Measurements from ENCODE around the gene KLK12.
A peak's percentile ranks its signal among the peaks of the same experiment; 100 is the strongest.

Gene KLK12

DNA sequence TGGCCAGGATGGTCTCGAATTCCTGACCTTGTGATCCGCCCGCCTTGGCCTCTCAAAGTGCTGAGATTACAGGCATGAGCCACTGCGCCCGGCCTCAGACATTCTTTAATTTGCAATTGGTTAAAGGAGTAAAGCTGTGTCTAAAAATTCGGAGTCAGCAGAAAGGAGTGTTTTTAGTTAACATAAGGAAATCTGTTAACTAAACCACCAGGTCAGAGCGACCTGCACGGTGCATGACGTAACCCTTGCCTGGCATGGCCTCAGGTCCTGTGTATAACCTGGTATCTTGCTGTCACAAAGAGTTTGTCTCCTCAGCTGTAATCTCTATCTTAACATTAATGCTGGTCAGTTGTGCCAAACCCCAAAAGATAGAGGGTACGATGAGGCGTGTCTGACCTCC, 9.5 kb upstream of the KLK12 start:
- DNase-seq: no peak

DNA sequence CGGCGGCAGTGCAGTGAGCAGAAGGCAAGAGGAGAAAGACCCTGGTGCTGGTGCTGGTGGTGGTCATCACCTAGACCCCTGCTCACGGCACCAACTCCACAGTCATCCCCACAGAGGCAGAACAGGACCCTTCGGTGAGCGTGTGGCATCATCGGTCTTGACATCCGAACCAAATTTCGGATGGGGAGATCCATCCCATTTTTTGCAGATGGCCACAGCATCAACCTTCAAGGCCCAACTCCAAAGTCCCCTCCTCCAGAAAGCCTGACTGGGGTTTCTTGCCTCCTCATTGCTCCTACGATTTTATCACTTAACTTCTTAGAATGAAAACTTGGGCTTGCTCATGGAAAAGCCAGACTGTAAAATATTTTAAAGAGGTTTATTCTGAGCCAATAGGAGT, 8.7 kb upstream of the KLK12 start:
- DNase-seq: no peak

GRCh38 chr19:51040151-51040550, 5.3 kb upstream of the KLK12 start:
- DNase-seq: no peak

- DNase-seq: no peak
Measured at GRCh38 chr19:51036519-51036918, 1.7 kb upstream of the KLK12 start.

- DNase-seq: no peak
Measured at GRCh38 chr19:51031880-51032225, 2.9 kb downstream of the KLK12 start.

- no peak for DNase-seq
Measured at GRCh38 chr19:51031220-51031879, 3.5 kb downstream of the KLK12 start.

DNA sequence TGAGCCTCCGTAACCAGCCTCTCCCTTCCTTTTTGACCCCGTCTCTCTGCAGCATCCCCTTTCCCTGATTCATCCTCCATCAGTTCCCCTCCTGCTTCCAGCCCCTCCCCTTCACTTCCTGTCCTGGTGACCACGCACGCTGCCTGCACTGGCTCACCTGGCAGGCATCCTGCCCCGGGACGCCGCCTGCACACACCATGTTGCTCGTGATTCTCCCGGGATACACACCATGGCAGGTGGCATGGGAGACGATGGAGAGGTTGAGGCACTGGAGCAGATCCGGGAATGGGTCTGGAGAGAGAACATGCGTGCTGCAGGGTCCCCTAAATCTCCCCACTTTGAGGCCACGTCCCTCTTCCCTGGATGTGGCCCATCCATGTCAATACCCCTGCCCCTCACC, 4.2 kb downstream of the KLK12 start:
- no peak for DNase-seq

GRCh38 chr19:51029718-51030117, 5.1 kb downstream of the KLK12 start:
- DNase-seq: no peak

DNA sequence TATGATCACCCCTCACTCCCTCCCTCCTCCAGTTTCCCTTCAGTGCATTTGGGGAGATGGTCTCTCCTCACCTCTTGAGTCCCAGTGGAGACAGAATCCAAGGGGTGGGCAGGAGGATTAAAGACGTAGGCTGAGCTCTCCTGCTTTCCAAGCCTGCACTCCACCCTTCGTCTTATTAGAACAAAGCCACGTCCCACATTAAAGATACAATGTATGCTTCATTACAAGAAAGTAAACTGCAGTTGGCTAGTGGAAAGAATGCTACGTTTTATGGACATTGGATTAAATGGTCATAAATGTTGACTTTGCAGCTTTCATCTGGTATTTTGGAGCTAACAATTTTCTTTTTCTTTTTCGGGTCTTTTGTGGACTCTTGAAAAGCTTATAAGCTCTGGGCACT, 6.9 kb downstream of the KLK12 start:
- DNase-seq: no peak

DNA sequence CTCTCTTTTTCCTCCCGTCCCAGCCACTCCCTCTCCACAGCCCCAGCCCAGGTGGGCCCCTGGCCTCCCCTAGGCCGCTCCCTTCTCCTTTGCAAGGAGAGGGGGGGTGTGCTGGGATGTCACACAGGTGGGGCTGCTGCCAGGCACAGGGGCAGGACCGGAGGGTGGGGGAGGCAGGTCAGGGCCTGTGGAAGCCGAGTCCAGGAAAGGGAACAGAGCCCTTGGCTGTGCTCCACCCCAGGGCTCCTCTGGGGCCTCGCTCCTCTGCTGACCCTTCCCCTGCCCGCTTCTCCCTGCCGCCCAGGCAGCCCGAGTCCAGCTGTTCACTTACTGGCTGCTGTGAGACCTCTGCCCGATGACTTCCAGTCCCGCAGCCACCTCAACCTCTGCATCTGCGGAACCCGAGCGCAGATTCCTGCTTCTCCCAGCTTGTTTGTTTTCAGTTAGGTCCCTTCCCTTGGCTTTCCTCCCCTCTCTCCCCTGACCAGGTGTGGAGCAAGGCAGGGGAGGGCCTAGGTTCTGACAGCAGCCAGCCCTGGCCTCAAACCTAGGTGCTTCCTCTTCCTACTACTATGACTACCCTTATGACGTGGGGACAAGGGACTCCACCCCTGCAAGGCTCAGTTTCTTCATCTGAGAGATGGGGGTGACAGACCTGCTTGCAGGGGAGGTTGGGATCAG, 7.5 kb downstream of the KLK12 start:
- no peak for DNase-seq

DNA sequence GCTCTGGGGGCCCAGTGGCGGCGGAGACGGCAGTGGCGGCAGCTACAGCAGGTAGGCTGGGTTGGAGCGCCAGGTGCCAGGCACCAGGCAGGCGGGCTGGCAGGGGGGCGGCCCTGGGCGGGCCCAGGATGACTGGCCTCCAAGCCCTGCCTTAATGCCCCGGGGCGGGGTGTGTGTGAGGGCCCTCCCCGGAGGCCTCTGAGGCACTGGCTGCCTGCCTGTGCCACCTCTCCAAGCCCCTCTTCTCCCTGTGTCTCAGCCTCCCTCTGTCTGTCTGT, 8.3 kb downstream of the KLK12 start, which contains the start of gene KLK11:
KLK11 (minus strand) TSS at position 63 of the 278 bp plus-strand sequence. CDS start 985 bp downstream, outside the sequence.
- DNase-seq: no peak

GRCh38 chr19:51025809-51026553, 8.8 kb downstream of the KLK12 start:
- no peak for DNase-seq

DNA sequence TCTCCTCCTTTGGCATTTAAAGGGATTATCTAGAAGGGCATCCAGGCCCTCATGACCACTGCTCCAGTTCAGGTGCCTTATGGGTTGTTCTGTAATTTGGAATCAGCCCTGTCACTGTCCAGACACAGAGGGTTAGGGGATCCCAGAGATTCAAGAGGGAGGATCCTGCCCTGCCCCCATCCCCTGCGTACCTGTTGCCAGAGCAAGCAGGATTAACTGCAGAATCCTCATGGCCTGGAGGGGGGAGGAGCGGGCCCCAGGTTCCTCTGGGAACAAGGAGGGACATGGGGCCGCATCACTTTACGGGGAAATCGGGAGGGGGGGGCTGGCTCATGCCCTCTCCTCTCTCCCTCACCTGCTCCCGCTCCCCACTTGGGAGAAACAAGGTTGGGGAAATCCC, 9.4 kb downstream of the KLK12 start:
- no peak for DNase-seq

DNA sequence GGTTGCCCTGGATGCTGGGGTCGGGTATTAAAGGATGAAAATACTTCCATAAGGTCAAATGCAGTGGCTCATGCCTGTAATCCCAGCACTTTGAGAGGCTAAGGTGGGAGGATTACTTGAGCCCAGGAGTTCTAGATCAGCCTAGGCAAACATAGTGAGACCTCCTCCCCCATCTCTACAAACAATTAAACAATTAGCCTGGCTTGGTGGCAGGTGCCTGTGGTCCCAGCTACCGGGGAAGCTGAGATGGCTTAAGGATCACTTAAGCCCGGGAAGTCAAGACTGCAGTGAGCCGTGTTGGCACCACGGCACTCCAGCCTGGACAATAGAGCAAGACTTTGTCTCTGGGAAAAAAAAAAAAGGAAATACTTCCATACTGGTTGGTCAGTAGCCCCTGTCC, 9.9 kb downstream of the KLK12 start:
- DNase-seq: no peak

DNA sequence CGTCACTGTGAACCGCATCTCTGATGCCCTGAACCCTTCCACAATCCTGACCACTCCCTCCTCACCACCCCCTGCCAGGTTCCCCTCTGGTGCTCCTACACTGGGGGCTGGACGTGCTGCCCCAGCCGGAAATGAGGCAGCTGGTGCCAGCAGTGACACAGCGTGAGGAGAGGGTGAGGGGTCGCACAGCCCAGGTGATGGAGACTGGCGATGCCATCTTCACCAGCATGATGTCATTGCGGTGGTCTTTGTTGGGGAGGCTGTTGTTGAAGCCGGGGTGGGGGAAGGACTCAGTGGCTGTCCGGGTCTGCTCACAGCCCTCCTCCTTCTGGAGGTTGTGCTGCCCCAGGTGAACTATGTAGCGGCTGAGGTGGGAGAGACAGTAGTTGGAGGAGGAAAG, 10.9 kb downstream of the KLK12 start:
- no peak for DNase-seq

DNA sequence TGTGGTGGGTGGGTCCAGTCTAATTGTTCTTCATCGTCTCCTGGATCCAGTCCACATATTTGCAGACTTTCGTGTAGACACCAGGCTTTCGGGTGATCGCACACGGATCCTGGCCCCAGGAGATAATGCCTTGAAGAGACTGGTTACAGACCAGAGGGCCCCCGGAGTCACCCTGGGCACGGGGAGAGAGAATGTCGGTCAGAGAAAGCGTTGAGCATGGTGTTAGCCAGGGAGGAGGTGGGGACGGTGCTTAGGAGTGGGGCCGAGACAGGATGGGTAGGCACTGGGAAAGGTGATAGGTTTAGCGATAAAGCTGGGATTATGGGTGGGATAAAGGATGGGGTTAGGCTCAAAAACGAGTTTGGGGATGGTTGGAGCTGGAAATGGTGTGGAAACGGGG, 12.3 kb downstream of the KLK12 start:
- no peak for DNase-seq

DNA sequence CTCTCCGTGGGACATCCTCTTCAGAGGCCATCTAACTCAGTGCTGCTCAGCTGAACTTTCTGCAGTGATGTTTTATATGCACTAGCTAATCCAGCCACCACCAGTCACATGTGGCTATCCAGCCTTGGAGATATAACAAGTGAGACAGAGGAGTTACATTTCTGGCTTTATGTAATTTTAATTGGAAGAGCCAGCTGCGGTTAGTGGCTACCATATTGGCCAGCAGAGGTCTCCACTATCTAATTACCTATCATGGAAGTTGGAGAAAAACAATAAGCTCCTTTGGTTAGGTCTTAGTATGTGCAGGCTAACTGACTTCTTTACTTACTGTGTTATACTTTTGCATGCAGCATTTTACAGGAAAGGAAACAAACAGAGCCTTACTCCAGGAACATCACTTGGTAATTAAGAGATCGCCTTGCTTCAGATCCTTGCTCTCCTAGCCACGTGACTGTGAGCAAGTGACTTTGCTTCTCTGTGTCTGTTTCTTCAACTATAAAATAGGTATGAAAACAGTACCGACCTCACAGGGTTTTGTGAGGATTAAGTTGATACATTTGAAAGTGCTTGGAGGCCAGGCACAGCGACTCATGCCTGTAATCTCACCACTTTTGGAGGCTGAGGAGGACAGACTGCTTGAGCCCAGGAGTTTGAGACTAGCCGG, 13.7 kb downstream of the KLK12 start:
- DNase-seq: peak; percentile 24

- DNase-seq: no peak
Measured at GRCh38 chr19:51019544-51019925, 15.3 kb downstream of the KLK12 start, which contains the start of gene KLK10. TSS of gene KLK10 (minus strand) at chr19:51019709. CDS start at chr19:51019130, 579 bp downstream.

- DNase-seq: no peak
Measured at GRCh38 chr19:51018745-51019543, 15.9 kb downstream of the KLK12 start.

GRCh38 chr19:51016798-51017683, 17.8 kb downstream of the KLK12 start:
- DNase-seq: peak; percentile 10

DNA sequence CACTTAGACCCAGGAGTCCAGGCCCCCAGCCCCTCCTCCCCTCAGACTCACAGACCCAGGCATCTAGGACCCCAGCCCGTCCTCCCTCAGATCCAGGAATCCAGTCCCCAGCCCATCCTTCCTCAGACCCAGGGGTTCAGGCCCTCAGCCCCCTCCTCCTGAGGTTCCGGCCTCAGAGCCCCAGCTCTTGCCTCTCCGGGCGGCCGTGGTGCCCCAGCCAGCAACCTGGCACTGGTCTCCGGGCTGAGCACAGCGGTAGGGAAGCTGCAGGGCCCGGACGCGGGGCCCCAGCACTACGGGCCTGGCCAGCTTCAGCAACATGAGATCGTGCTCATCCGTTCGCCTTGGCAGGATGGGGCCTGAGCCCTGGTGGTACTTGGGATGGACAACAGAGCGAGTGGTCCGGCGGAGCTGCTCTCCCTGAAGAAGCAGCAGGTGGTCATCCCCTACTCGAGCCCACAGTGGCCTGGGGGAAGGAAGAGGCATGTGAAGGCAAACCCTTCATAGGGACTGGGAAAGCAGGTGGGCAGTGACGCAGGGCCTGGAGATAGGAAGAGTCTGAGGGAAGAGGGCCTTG, 19.0 kb downstream of the KLK12 start:
- DNase-seq: no peak

DNA sequence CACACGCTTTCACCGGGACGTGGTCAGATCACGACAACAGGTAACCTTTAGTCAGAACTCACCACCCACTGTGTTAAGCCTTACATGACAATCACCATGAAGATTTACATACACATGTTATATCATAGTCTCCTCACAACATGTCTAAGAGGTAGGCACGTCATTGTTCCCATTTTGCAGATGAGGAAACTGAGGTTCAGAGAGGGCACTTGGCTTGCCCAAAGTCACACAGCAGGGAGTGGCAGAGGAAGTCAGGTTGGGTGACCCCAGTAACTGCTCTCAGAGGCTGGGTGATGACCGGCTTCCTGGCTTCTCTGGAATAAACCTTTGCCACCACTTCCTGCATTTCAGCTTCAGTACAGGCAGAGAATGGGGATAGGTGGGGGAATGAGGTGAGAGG, 20.6 kb downstream of the KLK12 start:
- no peak for DNase-seq
